Vagina (tissue), 2 donors: ENCODE data around the gene IFNGR2. TPM values are rescaled to one million over a fixed set of nuclear protein-coding genes. Genes with fewer than 3 reads are reported as not detected.
"Not testable (repeated sequence)": the region's sequence is repeated elsewhere in the genome, so short reads cannot be mapped to it uniquely, and the experiment has no call there.

Source experiments
- DNase-seq, 2 donors: peaks; one replicate each; pipeline ENCODE4 v3.0.0-alpha.2; 2017; ENCODE audit errors: extremely low spot score in 2 of 2
- H3K27ac ChIP-seq: fragments of 200-600 bp; sonication (generic); one replicate; pipeline ENCODE4 v1.5.1; 2019
- H3K27me3 ChIP-seq: fragments of 200-600 bp; sonication (generic); one replicate; pipeline ENCODE4 v1.5.1; 2019
- H3K36me3 ChIP-seq, 2 donors: fragments of 200-600 bp; sonication (generic); one replicate each; pipeline ENCODE4 v1.5.1; 2017 to 2019
- H3K4me1 ChIP-seq: fragments of 200-600 bp; sonication (generic); one replicate; pipeline ENCODE4 v1.5.1; 2019
- H3K4me3 ChIP-seq, 2 donors: fragments of 200-600 bp; sonication (generic); 1 replicate in 1 of 2; 2 replicates in 1 of 2; pipeline ENCODE4 v1.5.1; 2016 to 2019
- H3K9me3 ChIP-seq: fragments of 200-600 bp; sonication (generic); one replicate; pipeline ENCODE4 v1.5.1; 2019
- CTCF ChIP-seq, 3 experiments: fragments of 450-650 bp in 2 of 3; fragments of 200-600 bp in 1 of 3; sonication (generic) in 1 of 3; IDR thresholded peaks; one replicate each; pipeline ENCODE4 v1.5.1; 2017 to 2019; ENCODE audit warnings: antibody characterized with exemption in 3 of 3, mild to moderate bottlenecking in 2 of 3, moderate library complexity in 2 of 3
- POLR2A ChIP-seq, 2 donors: fragments of 450-650 bp; IDR thresholded peaks; one replicate each; pipeline ENCODE4 v1.6.1; 2017; ENCODE audit warnings: antibody characterized with exemption in 2 of 2, mild to moderate bottlenecking in 2 of 2, moderate library complexity in 2 of 2
- POLR2AphosphoS5 ChIP-seq, 2 donors: sonication (generic); formaldehyde crosslinking; IDR thresholded peaks; one replicate each; pipeline ENCODE4 v1.9.0; 2017; ENCODE audit warnings: antibody characterized with exemption in 2 of 2, mild to moderate bottlenecking in 2 of 2, low read depth in 1 of 2; ENCODE audit not compliant: insufficient read depth in 1 of 2
- intact Hi-C: fragments of 100-400 bp; cut with DNase I; formaldehyde crosslinking; loops from one replicate; pipeline ENCODE4 v1.15.1; 2023
- total RNA-seq: library from RNA; depleted of rRNA; stranded (reverse); fragments of >200 nt; gene quantifications from one replicate; pipeline ENCODE4 v1.2.3, GENCODE V29; 2016

The IFNGR2 gene
- total RNA-seq, 1 donor from 2014 or later: 89.6 TPM

- intact Hi-C loops: no loop called here
- peaks cover 47% of the 10 kb centered on the region for H3K4me1 ChIP-seq
- H3K4me3 ChIP-seq: no peak overlapping the region
- H3K27me3 ChIP-seq: no peaks in the 10 kb centered on the region
- no peak overlapping the region for H3K27ac ChIP-seq
- H3K36me3 ChIP-seq: peaks cover 0 to 25% of the 10 kb centered on the region in 2 donors
- no peak for DNase-seq
- TF ChIP-seq POLR2A (IDR thresholded peaks at IDR 0.05): no peak
- TF ChIP-seq POLR2AphosphoS5 (IDR thresholded peaks at IDR 0.05; ENCODE audit: insufficient read depth in 1 of 2, low read depth in 1 of 2): no peak
- no peak for TF ChIP-seq CTCF (IDR thresholded peaks at IDR 0.05)
- no peaks in the 10 kb centered on the region for H3K9me3 ChIP-seq
These were observed 8.8 kb downstream of the IFNGR2 start for GRCh38 chr21:33411949-33412430.

GRCh38 chr21:33412439-33412831 is 9.2 kb downstream of the IFNGR2 start:
- intact Hi-C loops, H3K9me3 ChIP-seq, H3K27ac ChIP-seq, H3K4me3 ChIP-seq, H3K27me3 ChIP-seq, DNase-seq: not testable (repeated sequence)
- Histone ChIP-seq H3K4me1 (peaks cover 43% of the 10 kb centered on the region), H3K36me3 (peaks cover 0 to 30% of the 10 kb centered on the region in 2 donors)

- DNase-seq: no peak
- Histone ChIP-seq H3K27me3 (no peaks in the 10 kb centered on the region), H3K9me3 (no peaks in the 10 kb centered on the region), H3K36me3 (peaks cover 0 to 32% of the 10 kb centered on the region in 2 donors), H3K4me1 (peaks cover 41% of the 10 kb centered on the region), H3K4me3 (no peak overlapping the region), H3K27ac (no peak overlapping the region)
- no peak for TF ChIP-seq POLR2AphosphoS5 (IDR thresholded peaks at IDR 0.05; ENCODE audit: insufficient read depth in 1 of 2, low read depth in 1 of 2)
- no peak for TF ChIP-seq POLR2A (IDR thresholded peaks at IDR 0.05)
- TF ChIP-seq CTCF (IDR thresholded peaks at IDR 0.05): no peak
- intact Hi-C loops: no loop called here
These were observed 9.8 kb downstream of the IFNGR2 start for GRCh38 chr21:33412832-33413519.

GRCh38 chr21:33414068-33414467 is 10.9 kb downstream of the IFNGR2 start:
- peaks cover 0 to 32% of the 10 kb centered on the region in 2 donors for H3K36me3 ChIP-seq
- no peak overlapping the region for H3K4me3 ChIP-seq
- TF ChIP-seq CTCF (IDR thresholded peaks at IDR 0.05) (no peak), POLR2AphosphoS5 (IDR thresholded peaks at IDR 0.05; ENCODE audit: insufficient read depth in 1 of 2, low read depth in 1 of 2) (no peak), POLR2A (IDR thresholded peaks at IDR 0.05) (no peak)
- H3K9me3 ChIP-seq: no peaks in the 10 kb centered on the region
- peaks cover 48% of the 10 kb centered on the region for H3K4me1 ChIP-seq
- intact Hi-C loops: no loop called here
- no peak for DNase-seq
- no peak overlapping the region for H3K27ac ChIP-seq
- no peaks in the 10 kb centered on the region for H3K27me3 ChIP-seq

DNA sequence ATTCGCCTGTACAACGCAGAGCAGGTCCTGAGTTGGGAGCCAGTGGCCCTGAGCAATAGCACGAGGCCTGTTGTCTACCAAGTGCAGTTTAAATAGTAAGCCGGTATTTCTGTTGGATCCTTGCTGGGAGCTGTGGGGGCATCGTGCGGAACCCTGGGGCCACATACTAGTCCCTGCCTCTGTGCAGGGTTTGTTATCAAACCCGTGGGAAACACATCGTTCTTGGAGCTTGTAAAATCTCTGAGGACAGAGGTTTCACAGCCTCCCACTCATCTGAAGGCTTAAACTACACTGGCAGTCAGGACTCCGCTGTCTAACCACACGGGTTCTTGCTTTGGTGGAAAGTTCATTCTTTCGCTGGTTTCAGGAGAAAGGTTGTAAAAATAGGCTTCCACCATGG is 11.7 kb downstream of the IFNGR2 start:
- no peak for DNase-seq
- no peaks in the 10 kb centered on the region for H3K9me3 ChIP-seq
- H3K4me1 ChIP-seq: peaks cover 50% of the 10 kb centered on the region
- no peaks in the 10 kb centered on the region for H3K27me3 ChIP-seq
- H3K4me3 ChIP-seq: no peak overlapping the region
- peaks cover 0 to 32% of the 10 kb centered on the region in 2 donors for H3K36me3 ChIP-seq
- intact Hi-C loops: no loop called here
- no peak overlapping the region for H3K27ac ChIP-seq
- TF ChIP-seq POLR2AphosphoS5 (IDR thresholded peaks at IDR 0.05; ENCODE audit: insufficient read depth in 1 of 2, low read depth in 1 of 2): no peak
- TF ChIP-seq CTCF (IDR thresholded peaks at IDR 0.05): no peak
- TF ChIP-seq POLR2A (IDR thresholded peaks at IDR 0.05): no peak
